ENCODE measurements around the gene ACP7. TPM values are rescaled to one million over a fixed set of nuclear protein-coding genes. Genes with fewer than 3 reads are reported as not detected.

The ACP7 gene
- total RNA-seq, 1 donor: not detected

- Histone ChIP-seq H3K27ac (ENCODE audit: low read depth, low read length) (no peak overlapping the region), H2AFZ (ENCODE audit: low read length) (no peak overlapping the region), H4K20me1 (ENCODE audit: insufficient read depth, low read length) (no peaks in the 10 kb centered on the region), H3K4me2 (ENCODE audit: insufficient read depth, low read length) (no peak overlapping the region), H3K9me3 (ENCODE audit: low read depth, low read length) (no peaks in the 10 kb centered on the region), H3K4me3 (ENCODE audit: insufficient read depth, low read length) (no peak overlapping the region), H3K79me2 (ENCODE audit: insufficient read depth, low read length) (no peaks in the 10 kb centered on the region), H3K36me3 (ENCODE audit: insufficient read depth, low read length) (no peaks in the 10 kb centered on the region), H3K4me1 (ENCODE audit: insufficient read depth, low read length) (peaks cover 8% of the 10 kb centered on the region), H3K27me3 (ENCODE audit: insufficient read depth, low read length) (peaks cover 3% of the 10 kb centered on the region)
- peak; percentile 80 for TF ChIP-seq CTCF (IDR thresholded peaks at IDR 0.05; ENCODE audit: extremely low read depth, low read depth, low read length)
- DNase-seq (ENCODE audit: insufficient read length, low spot score, missing footprints): peak; percentile 89
These were observed 26.2 kb downstream of the ACP7 start for GRCh38 chr19:39110263-39110967.

GRCh38 chr19:39111593-39112199 lies 27.5 kb downstream of the ACP7 start:
- H2AFZ ChIP-seq (ENCODE audit: low read length): no peak overlapping the region
- no peaks in the 10 kb centered on the region for H3K79me2 ChIP-seq (ENCODE audit: insufficient read depth, low read length)
- H3K27ac ChIP-seq (ENCODE audit: low read depth, low read length): no peak overlapping the region
- peaks cover 3% of the 10 kb centered on the region for H3K27me3 ChIP-seq (ENCODE audit: insufficient read depth, low read length)
- no peak overlapping the region for H3K4me3 ChIP-seq (ENCODE audit: insufficient read depth, low read length)
- H4K20me1 ChIP-seq (ENCODE audit: insufficient read depth, low read length): no peaks in the 10 kb centered on the region
- no peak overlapping the region for H3K4me2 ChIP-seq (ENCODE audit: insufficient read depth, low read length)
- H3K4me1 ChIP-seq (ENCODE audit: insufficient read depth, low read length): peaks cover 8% of the 10 kb centered on the region
- H3K36me3 ChIP-seq (ENCODE audit: insufficient read depth, low read length): no peaks in the 10 kb centered on the region
- H3K9me3 ChIP-seq (ENCODE audit: low read depth, low read length): no peaks in the 10 kb centered on the region
- no peak for TF ChIP-seq CTCF (IDR thresholded peaks at IDR 0.05; ENCODE audit: extremely low read depth, low read depth, low read length)
- DNase-seq (ENCODE audit: insufficient read length, low spot score, missing footprints): peak; percentile 30

GRCh38 chr19:39112338-39112890 lies 28.2 kb downstream of the ACP7 start:
- no peak overlapping the region for H2AFZ ChIP-seq (ENCODE audit: low read length)
- no peaks in the 10 kb centered on the region for H4K20me1 ChIP-seq (ENCODE audit: insufficient read depth, low read length)
- peak; percentile 87 for DNase-seq (ENCODE audit: insufficient read length, low spot score, missing footprints)
- TF ChIP-seq CTCF (IDR thresholded peaks at IDR 0.05; ENCODE audit: extremely low read depth, low read depth, low read length): no peak
- H3K4me2 ChIP-seq (ENCODE audit: insufficient read depth, low read length): peak overlapping the region; percentile 10
- no peak overlapping the region for H3K27ac ChIP-seq (ENCODE audit: low read depth, low read length)
- peaks cover 3% of the 10 kb centered on the region for H3K27me3 ChIP-seq (ENCODE audit: insufficient read depth, low read length)
- H3K4me1 ChIP-seq (ENCODE audit: insufficient read depth, low read length): peaks cover 8% of the 10 kb centered on the region
- no peak overlapping the region for H3K4me3 ChIP-seq (ENCODE audit: insufficient read depth, low read length)
- H3K36me3 ChIP-seq (ENCODE audit: insufficient read depth, low read length): no peaks in the 10 kb centered on the region
- H3K9me3 ChIP-seq (ENCODE audit: low read depth, low read length): no peaks in the 10 kb centered on the region
- no peaks in the 10 kb centered on the region for H3K79me2 ChIP-seq (ENCODE audit: insufficient read depth, low read length)

GRCh38 chr19:39113199-39113598 lies 29.0 kb downstream of the ACP7 start:
- no peak for TF ChIP-seq CTCF (IDR thresholded peaks at IDR 0.05; ENCODE audit: extremely low read depth, low read depth, low read length)
- H2AFZ ChIP-seq (ENCODE audit: low read length): no peak overlapping the region
- no peak overlapping the region for H3K27ac ChIP-seq (ENCODE audit: low read depth, low read length)
- peak; percentile 14 for DNase-seq (ENCODE audit: insufficient read length, low spot score, missing footprints)
- no peak overlapping the region for H3K4me3 ChIP-seq (ENCODE audit: insufficient read depth, low read length)
- H4K20me1 ChIP-seq (ENCODE audit: insufficient read depth, low read length): no peaks in the 10 kb centered on the region
- peaks cover 8% of the 10 kb centered on the region for H3K4me1 ChIP-seq (ENCODE audit: insufficient read depth, low read length)
- no peaks in the 10 kb centered on the region for H3K79me2 ChIP-seq (ENCODE audit: insufficient read depth, low read length)
- H3K36me3 ChIP-seq (ENCODE audit: insufficient read depth, low read length): no peaks in the 10 kb centered on the region
- no peaks in the 10 kb centered on the region for H3K9me3 ChIP-seq (ENCODE audit: low read depth, low read length)
- H3K27me3 ChIP-seq (ENCODE audit: insufficient read depth, low read length): peaks cover 5% of the 10 kb centered on the region
- H3K4me2 ChIP-seq (ENCODE audit: insufficient read depth, low read length): no peak overlapping the region
